K562 (cell line): ENCODE results near the gene ZFYVE28. TPM values are rescaled to one million over a fixed set of nuclear protein-coding genes. Genes with fewer than 3 reads are reported as not detected.

ENCODE experiments used
- BMI1 ChIP-seq: fragments of 150-350 bp; IDR thresholded peaks from 2 replicates; pipeline ENCODE4 v1.6.1; 2014; ENCODE audit warnings: low read length
- DACH1 ChIP-seq: fragments of 450-650 bp; IDR thresholded peaks from 2 replicates; pipeline ENCODE4 v1.6.1; 2018; ENCODE audit not compliant: partially characterized antibody
- GATA2 ChIP-seq: sonication (generic); formaldehyde crosslinking; IDR thresholded peaks from 2 replicates; pipeline ENCODE4 v1.4.0; 2020; ENCODE audit warnings: mild to moderate bottlenecking, missing genetic modification reagents
- GATAD2A ChIP-seq: fragments of 450-650 bp; IDR thresholded peaks from 2 replicates; pipeline ENCODE4 v1.6.1; 2017
- KLF10 ChIP-seq: fragments of 250-450 bp; sonication (Bioruptor Pico); IDR thresholded peaks from 2 replicates; pipeline ENCODE4 v1.6.1; 2021; ENCODE audit warnings: matching md5 sums
- MCM3 ChIP-seq: fragments of 450-650 bp; IDR thresholded peaks from 2 replicates; pipeline ENCODE4 v1.6.1; 2016
- NFE2L1 ChIP-seq: fragments of 450-650 bp; IDR thresholded peaks from 2 replicates; pipeline ENCODE4 v1.6.1; 2016; ENCODE audit warnings: missing genetic modification characterization, low read depth, mild to moderate bottlenecking, missing compliant biosample characterization, moderate library complexity, borderline replicate concordance
- RBM39 ChIP-seq: fragments of 200-400 bp; formaldehyde crosslinking; optimal IDR thresholded peaks from 2 replicates; pipeline ENCODE3; 2018; ENCODE audit warnings: low read depth, low read length
- RFX1 ChIP-seq: fragments of 450-650 bp; IDR thresholded peaks from 2 replicates; pipeline ENCODE4 v1.6.1; 2016; ENCODE audit warnings: mild to moderate bottlenecking, moderate library complexity
- SAP30 ChIP-seq: fragments of 200-600 bp; sonication (generic); IDR thresholded peaks from 2 replicates; pipeline ENCODE4 v1.6.1; 2012; ENCODE audit warnings: borderline replicate concordance, low read depth, mild to moderate bottlenecking, moderate library complexity, low read length, control low read depth, inconsistent platforms; ENCODE audit not compliant: insufficient read depth, poor library complexity, severe bottlenecking
- TAF7 ChIP-seq: fragments of 450-650 bp; IDR thresholded peaks from 2 replicates; pipeline ENCODE4 v1.6.1; 2016; ENCODE audit warnings: missing genetic modification characterization, missing compliant biosample characterization
- TAF9B ChIP-seq: fragments of 450-650 bp; IDR thresholded peaks from 2 replicates; pipeline ENCODE4 v1.6.1; 2018; ENCODE audit warnings: mild to moderate bottlenecking; ENCODE audit not compliant: partially characterized antibody
- TFAM ChIP-seq: fragments of 250-450 bp; sonication (Bioruptor Pico); conservative IDR thresholded peaks from 2 replicates; pipeline ENCODE4 v1.5.0; 2021; ENCODE audit warnings: mild to moderate bottlenecking, moderate library complexity
- THRAP3 ChIP-seq: fragments of 450-650 bp; IDR thresholded peaks from 2 replicates; pipeline ENCODE4 v1.6.1; 2016; ENCODE audit warnings: mild to moderate bottlenecking, inconsistent platforms, borderline replicate concordance
- ZBTB8A ChIP-seq: fragments of 450-650 bp; IDR thresholded peaks from 2 replicates; pipeline ENCODE4 v1.6.1; 2018; ENCODE audit warnings: mild to moderate bottlenecking, moderate library complexity; ENCODE audit not compliant: partially characterized antibody
- ZNF263 ChIP-seq: sonication (generic); formaldehyde crosslinking; IDR thresholded peaks from 2 replicates; pipeline ENCODE4 v1.8.0; 2022; ENCODE audit warnings: mild to moderate bottlenecking, missing genetic modification reagents, borderline replicate concordance
- ZNF311 ChIP-seq: fragments of 250-450 bp; sonication (Bioruptor Pico); IDR thresholded peaks from 2 replicates; pipeline ENCODE4 v1.4.0; 2020; ENCODE audit warnings: mild to moderate bottlenecking, moderate library complexity
- polyA plus RNA-seq, 8 experiments: library from polyadenylated mRNA; depleted of rRNA in 4 of 8; stranded (reverse) in 5 of 8; unstranded in 3 of 8; fragments of >200 nt; fragmentation: Nextera tagmentation in 2 of 8; fragmentation: Illumina TruSeq in 1 of 8; extraction: Ambion mirVana in 2 of 8; extraction: Trizol in 1 of 8; gene quantifications; 2 replicates each; pipeline versions ENCODE4 v1.2.1 to v1.2.3, GENCODE V29; 2011 to 2014; ENCODE audit warnings: inconsistent platforms in 1 of 8, missing spikeins in 1 of 8
- total RNA-seq, 7 experiments: library from RNA; depleted of rRNA in 6 of 7; stranded (reverse); fragments of >200 nt in 6 of 7; fragmentation: Illumina TruSeq in 2 of 7; extraction: Trizol in 2 of 7; gene quantifications; 2 replicates each; pipeline versions ENCODE4 v1.2.1 to v1.2.3, GENCODE V29; 2011 to 2021; ENCODE audit warnings: low replicate concordance in 1 of 7
- TF ChIP-seq, protein P1 (sequence below): fragments of 250-450 bp; sonication (Bioruptor Pico); IDR thresholded peaks from 2 replicates; pipeline ENCODE4 v1.5.0; 2020; ENCODE audit warnings: mild to moderate bottlenecking, borderline replicate concordance
- TF ChIP-seq, protein P2 (sequence below): fragments of 450-650 bp; conservative IDR thresholded peaks from 2 replicates; pipeline ENCODE4 v1.6.1; 2016; ENCODE audit warnings: missing genetic modification characterization, low read depth, mild to moderate bottlenecking, control low read depth, missing compliant biosample characterization
- TF ChIP-seq, protein P3 (sequence below): fragments of 250-450 bp; sonication (Bioruptor Pico); IDR thresholded peaks from 2 replicates; pipeline ENCODE4 v1.6.1; 2021; ENCODE audit warnings: mild to moderate bottlenecking
- TF ChIP-seq, protein P4 (sequence below): fragments of 250-450 bp; sonication (Bioruptor Pico); IDR thresholded peaks from 2 replicates; pipeline ENCODE4 v1.8.0; 2022; ENCODE audit warnings: moderate library complexity, mild to moderate bottlenecking, inconsistent platforms
- TF ChIP-seq, protein P5 (sequence below): sonication (generic); formaldehyde crosslinking; IDR thresholded peaks from 2 replicates; pipeline ENCODE4 v1.8.0; 2022; ENCODE audit warnings: missing genetic modification reagents, mild to moderate bottlenecking, moderate library complexity, borderline replicate concordance
- TF ChIP-seq, protein P6 (sequence below): sonication (generic); formaldehyde crosslinking; IDR thresholded peaks from 2 replicates; pipeline ENCODE4 v1.8.0; 2022; ENCODE audit warnings: mild to moderate bottlenecking, missing genetic modification reagents

Gene ZFYVE28
- total and polyA plus RNA-seq, 9 of the 15 experiments (the other 6 are each of a cell fraction or from before 2014, with no cell fraction given) = 1.3 to 24.8 (median 8.9) TPM

DNA sequence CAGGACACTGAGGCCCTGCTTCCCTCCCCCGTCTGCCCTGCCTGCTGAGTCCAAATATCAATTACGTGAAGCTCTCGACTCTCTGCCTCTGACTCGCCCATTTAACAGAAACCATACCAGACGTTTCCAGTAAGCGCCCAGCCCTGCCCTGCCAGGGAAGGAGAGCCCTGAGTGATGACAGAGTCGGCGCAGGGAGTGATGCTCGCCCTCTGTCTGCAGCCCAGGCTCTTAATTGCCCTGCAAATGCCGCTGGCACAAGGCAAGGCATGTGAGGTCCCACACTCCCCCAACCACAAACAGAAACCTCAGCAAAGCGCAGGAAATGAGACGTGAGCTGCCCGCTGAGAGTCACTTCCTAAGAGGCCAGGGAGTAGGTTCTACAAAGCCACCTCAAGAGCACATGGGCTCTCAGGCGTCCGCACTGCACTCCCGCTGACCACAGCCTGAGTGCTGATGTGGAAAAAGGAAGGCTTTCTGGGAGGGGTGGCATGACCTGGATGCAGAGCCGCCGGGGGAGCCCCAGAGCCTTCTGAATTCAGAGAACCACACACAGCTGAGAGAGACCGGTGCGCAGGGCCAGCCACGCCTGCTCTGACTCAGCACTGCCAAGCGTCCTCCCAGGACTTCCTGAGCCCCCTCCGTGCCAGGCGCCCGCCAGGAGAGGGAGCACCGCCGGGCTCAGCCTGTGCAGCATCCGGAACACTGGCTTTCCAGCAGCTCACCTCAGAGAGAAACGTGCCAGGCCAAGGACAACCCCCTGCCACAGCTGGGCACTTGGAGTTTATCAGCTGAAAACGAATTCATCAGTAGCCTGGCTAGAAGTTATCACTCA lies 5.3 kb downstream of the ZFYVE28 start (continued):
- TF ChIP-seq, protein P1, sequence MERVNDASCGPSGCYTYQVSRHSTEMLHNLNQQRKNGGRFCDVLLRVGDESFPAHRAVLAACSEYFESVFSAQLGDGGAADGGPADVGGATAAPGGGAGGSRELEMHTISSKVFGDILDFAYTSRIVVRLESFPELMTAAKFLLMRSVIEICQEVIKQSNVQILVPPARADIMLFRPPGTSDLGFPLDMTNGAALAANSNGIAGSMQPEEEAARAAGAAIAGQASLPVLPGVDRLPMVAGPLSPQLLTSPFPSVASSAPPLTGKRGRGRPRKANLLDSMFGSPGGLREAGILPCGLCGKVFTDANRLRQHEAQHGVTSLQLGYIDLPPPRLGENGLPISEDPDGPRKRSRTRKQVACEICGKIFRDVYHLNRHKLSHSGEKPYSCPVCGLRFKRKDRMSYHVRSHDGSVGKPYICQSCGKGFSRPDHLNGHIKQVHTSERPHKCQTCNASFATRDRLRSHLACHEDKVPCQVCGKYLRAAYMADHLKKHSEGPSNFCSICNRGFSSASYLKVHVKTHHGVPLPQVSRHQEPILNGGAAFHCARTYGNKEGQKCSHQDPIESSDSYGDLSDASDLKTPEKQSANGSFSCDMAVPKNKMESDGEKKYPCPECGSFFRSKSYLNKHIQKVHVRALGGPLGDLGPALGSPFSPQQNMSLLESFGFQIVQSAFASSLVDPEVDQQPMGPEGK (CRISPR knock-in tag) = no peak
- TF ChIP-seq KLF10 (CRISPR knock-in tag) = no peak
- TF ChIP-seq, protein P2, sequence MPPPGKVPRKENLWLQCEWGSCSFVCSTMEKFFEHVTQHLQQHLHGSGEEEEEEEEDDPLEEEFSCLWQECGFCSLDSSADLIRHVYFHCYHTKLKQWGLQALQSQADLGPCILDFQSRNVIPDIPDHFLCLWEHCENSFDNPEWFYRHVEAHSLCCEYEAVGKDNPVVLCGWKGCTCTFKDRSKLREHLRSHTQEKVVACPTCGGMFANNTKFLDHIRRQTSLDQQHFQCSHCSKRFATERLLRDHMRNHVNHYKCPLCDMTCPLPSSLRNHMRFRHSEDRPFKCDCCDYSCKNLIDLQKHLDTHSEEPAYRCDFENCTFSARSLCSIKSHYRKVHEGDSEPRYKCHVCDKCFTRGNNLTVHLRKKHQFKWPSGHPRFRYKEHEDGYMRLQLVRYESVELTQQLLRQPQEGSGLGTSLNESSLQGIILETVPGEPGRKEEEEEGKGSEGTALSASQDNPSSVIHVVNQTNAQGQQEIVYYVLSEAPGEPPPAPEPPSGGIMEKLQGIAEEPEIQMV (tag) = peak; percentile 79
- TF ChIP-seq TAF9B = peak; percentile 66
- no peak for TF ChIP-seq RFX1
- no peak for TF ChIP-seq TFAM
- TF ChIP-seq, protein P3, sequence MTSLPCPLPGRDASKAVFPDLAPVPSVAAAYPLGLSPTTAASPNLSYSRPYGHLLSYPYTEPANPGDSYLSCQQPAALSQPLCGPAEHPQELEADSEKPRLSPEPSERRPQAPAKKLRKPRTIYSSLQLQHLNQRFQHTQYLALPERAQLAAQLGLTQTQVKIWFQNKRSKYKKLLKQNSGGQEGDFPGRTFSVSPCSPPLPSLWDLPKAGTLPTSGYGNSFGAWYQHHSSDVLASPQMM = no peak
- 0 out of 2 replicates have a peak, but pooled peaks have one; percentile 12 for TF ChIP-seq TAF7
- TF ChIP-seq BMI1 = no peak
- TF ChIP-seq THRAP3 = no peak
- TF ChIP-seq MCM3 = no peak
- TF ChIP-seq ZNF311 (CRISPR knock-in tag) = no peak
- peak; percentile 87 for TF ChIP-seq ZNF263 (CRISPR knock-in tag)
- no peak for TF ChIP-seq ZBTB8A
- TF ChIP-seq, protein P4, sequence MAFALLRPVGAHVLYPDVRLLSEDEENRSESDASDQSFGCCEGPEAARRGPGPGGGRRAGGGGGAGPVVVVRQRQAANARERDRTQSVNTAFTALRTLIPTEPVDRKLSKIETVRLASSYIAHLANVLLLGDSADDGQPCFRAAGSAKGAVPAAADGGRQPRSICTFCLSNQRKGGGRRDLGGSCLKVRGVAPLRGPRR (CRISPR knock-in tag) = no peak
- no peak for TF ChIP-seq GATA2 (CRISPR knock-in tag)
- TF ChIP-seq SAP30 = no peak
- TF ChIP-seq, protein P5, sequence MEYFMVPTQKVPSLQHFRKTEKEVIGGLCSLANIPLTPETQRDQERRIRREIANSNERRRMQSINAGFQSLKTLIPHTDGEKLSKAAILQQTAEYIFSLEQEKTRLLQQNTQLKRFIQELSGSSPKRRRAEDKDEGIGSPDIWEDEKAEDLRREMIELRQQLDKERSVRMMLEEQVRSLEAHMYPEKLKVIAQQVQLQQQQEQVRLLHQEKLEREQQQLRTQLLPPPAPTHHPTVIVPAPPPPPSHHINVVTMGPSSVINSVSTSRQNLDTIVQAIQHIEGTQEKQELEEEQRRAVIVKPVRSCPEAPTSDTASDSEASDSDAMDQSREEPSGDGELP = peak; percentile 97
- TF ChIP-seq RBM39 = no peak
- no peak for TF ChIP-seq GATAD2A
- TF ChIP-seq DACH1 = no peak
- TF ChIP-seq, protein P6, sequence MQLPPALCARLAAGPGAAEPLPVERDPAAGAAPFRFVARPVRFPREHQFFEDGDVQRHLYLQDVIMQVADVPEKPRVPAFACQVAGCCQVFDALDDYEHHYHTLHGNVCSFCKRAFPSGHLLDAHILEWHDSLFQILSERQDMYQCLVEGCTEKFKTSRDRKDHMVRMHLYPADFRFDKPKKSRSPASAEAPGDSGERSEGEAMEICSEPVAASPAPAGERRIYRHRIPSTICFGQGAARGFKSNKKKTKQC (CRISPR knock-in tag) = peak; percentile 40; the same call in 1 of the 2 replicates
- no peak for TF ChIP-seq NFE2L1 (tag)
